ENCODE data around the gene TM7SF2. TPM values are rescaled to one million over a fixed set of nuclear protein-coding genes. Genes with fewer than 3 reads are reported as not detected.

The TM7SF2 gene
- total and polyA plus RNA-seq, 2 of the 13 experiments (the other 11 are each of a cell fraction or from before 2014, with no cell fraction given), result 56.0 to 66.9 TPM

- no peak for TF ChIP-seq ZNF549 (CRISPR knock-in tag; IDR thresholded peaks at IDR 0.05)
- TF ChIP-seq SP2 (CRISPR knock-in tag; IDR thresholded peaks at IDR 0.05), result peak; percentile 77
- no peak for TF ChIP-seq RBM22 (optimal IDR thresholded peaks at IDR 0.05; ENCODE audit: low read length)
- TF ChIP-seq MTF1 (CRISPR knock-in tag; IDR thresholded peaks at IDR 0.05), result no peak
- TF ChIP-seq GATA4 (IDR thresholded peaks at IDR 0.05; ENCODE audit: borderline replicate concordance, low read depth), result no peak
- TF ChIP-seq ZNF556 (CRISPR knock-in tag; IDR thresholded peaks at IDR 0.05; ENCODE audit: borderline replicate concordance), result peak; percentile 87; the same call in 1 of the 2 replicates
- 0 out of 2 replicates have a peak, but pooled peaks have one; percentile 80 for TF ChIP-seq CBX5 (CRISPR knock-in tag; IDR thresholded peaks at IDR 0.05; ENCODE audit: borderline replicate concordance)
- TF ChIP-seq, protein P1, sequence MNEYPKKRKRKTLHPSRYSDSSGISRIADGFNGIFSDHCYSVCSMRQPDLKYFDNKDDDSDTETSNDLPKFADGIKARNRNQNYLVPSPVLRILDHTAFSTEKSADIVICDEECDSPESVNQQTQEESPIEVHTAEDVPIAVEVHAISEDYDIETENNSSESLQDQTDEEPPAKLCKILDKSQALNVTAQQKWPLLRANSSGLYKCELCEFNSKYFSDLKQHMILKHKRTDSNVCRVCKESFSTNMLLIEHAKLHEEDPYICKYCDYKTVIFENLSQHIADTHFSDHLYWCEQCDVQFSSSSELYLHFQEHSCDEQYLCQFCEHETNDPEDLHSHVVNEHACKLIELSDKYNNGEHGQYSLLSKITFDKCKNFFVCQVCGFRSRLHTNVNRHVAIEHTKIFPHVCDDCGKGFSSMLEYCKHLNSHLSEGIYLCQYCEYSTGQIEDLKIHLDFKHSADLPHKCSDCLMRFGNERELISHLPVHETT (CRISPR knock-in tag; conservative IDR thresholded peaks at IDR 0.05), result peak; percentile 79; the same call in 1 of the 2 replicates
- peak; percentile 95 for TF ChIP-seq E2F1 (CRISPR knock-in tag; IDR thresholded peaks at IDR 0.05)
- TF ChIP-seq U2AF2 (IDR thresholded peaks at IDR 0.05; ENCODE audit: low read depth, low read length), result no peak
- TF ChIP-seq HMG20A (CRISPR knock-in tag; IDR thresholded peaks at IDR 0.05; ENCODE audit: borderline replicate concordance), result no peak
- no peak; the same call in 1 of the 2 replicates for TF ChIP-seq THAP8 (CRISPR knock-in tag; IDR thresholded peaks at IDR 0.05; ENCODE audit: borderline replicate concordance)
- TF ChIP-seq RARG (CRISPR knock-in tag; IDR thresholded peaks at IDR 0.05; ENCODE audit: low read depth), result no peak
- TF ChIP-seq ZNF282 (IDR thresholded peaks at IDR 0.05; ENCODE audit: partially characterized antibody), result no peak
- TF ChIP-seq NCOA2 (CRISPR knock-in tag; IDR thresholded peaks at IDR 0.05), result peak; percentile 64
- TF ChIP-seq ZFP36L1 (CRISPR knock-in tag; IDR thresholded peaks at IDR 0.05), result peak; percentile 64; the same call in 1 of the 2 replicates
- TF ChIP-seq IRX3 (CRISPR knock-in tag; IDR thresholded peaks at IDR 0.05; ENCODE audit: borderline replicate concordance, low read depth), result peak; percentile 81; the same call in 1 of the 2 replicates
- TF ChIP-seq, protein P2, sequence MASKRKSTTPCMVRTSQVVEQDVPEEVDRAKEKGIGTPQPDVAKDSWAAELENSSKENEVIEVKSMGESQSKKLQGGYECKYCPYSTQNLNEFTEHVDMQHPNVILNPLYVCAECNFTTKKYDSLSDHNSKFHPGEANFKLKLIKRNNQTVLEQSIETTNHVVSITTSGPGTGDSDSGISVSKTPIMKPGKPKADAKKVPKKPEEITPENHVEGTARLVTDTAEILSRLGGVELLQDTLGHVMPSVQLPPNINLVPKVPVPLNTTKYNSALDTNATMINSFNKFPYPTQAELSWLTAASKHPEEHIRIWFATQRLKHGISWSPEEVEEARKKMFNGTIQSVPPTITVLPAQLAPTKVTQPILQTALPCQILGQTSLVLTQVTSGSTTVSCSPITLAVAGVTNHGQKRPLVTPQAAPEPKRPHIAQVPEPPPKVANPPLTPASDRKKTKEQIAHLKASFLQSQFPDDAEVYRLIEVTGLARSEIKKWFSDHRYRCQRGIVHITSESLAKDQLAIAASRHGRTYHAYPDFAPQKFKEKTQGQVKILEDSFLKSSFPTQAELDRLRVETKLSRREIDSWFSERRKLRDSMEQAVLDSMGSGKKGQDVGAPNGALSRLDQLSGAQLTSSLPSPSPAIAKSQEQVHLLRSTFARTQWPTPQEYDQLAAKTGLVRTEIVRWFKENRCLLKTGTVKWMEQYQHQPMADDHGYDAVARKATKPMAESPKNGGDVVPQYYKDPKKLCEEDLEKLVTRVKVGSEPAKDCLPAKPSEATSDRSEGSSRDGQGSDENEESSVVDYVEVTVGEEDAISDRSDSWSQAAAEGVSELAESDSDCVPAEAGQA (IDR thresholded peaks at IDR 0.05; ENCODE audit: low read depth), result peak; percentile 92
- TF ChIP-seq, protein P2 (CRISPR knock-in tag; IDR thresholded peaks at IDR 0.05; ENCODE audit: borderline replicate concordance), result no peak
- peak; percentile 63 to 71 for TF ChIP-seq POLR2A (IDR thresholded peaks at IDR 0.05; ENCODE audit: insufficient read depth in 1 of 2, low read depth in 2 of 2, low read length in 2 of 2)
- TF ChIP-seq NFYB (CRISPR knock-in tag; IDR thresholded peaks at IDR 0.05), result peak; percentile 68
- no peak for TF ChIP-seq MBD4 (IDR thresholded peaks at IDR 0.05; ENCODE audit: borderline replicate concordance, low read length)
Measured at GRCh38 chr11:65083834-65084597, 27.7 kb upstream of the TM7SF2 start, which contains the start of the genes CDCA5 and ZFPL1 (continued).

Data from HepG2 (cell line).